Heart right ventricle (tissue), 16 donors: ENCODE data around the gene SLC23A2. TPM values are rescaled to one million over a fixed set of nuclear protein-coding genes. Genes with fewer than 3 reads are reported as not detected.
"Not testable (repeated sequence)": the region's sequence is repeated elsewhere in the genome, so short reads cannot be mapped to it uniquely, and the experiment has no call there.

ENCODE experiments used
- ATAC-seq, 8 donors: fragments of 200-7000 bp; cut with Tn5 transposase; one replicate each; pipeline ENCODE4 v1.9.1; 2020; ENCODE audit warnings: mild to moderate bottlenecking in 8 of 8, moderate library complexity in 8 of 8, moderate number of reproducible peaks in 1 of 8
- DNase-seq, 2 donors: peaks; one replicate each; pipeline ENCODE4 v3.0.0-alpha.2; 2020
- H3K27ac ChIP-seq, 10 donors: fragments of 200-600 bp; sonication (generic) in 2 of 10; one replicate each; pipeline versions ENCODE4 v1.5.0 to v1.8.0; 2020 to 2022; ENCODE audit warnings: mild to moderate bottlenecking in 3 of 10
- H3K27me3 ChIP-seq, 7 donors: fragments of 200-600 bp; one replicate each; pipeline ENCODE4 v1.8.0; 2021 to 2022; ENCODE audit warnings: mild to moderate bottlenecking in 2 of 7
- H3K36me3 ChIP-seq, 9 donors: fragments of 200-600 bp; sonication (generic) in 1 of 9; one replicate each; pipeline versions ENCODE4 v1.5.0 to v1.8.0; 2020 to 2022; ENCODE audit warnings: mild to moderate bottlenecking in 2 of 9
- H3K4me1 ChIP-seq, 9 donors: fragments of 200-600 bp; sonication (generic) in 1 of 9; one replicate each; pipeline versions ENCODE4 v1.5.0 to v1.8.0; 2020 to 2022; ENCODE audit warnings: mild to moderate bottlenecking in 4 of 9
- H3K4me3 ChIP-seq, 10 donors: fragments of 200-600 bp; sonication (generic) in 2 of 10; one replicate each; pipeline versions ENCODE4 v1.5.0 to v1.8.0; 2020 to 2022; ENCODE audit warnings: mild to moderate bottlenecking in 7 of 10, moderate library complexity in 2 of 10
- H3K9me3 ChIP-seq, 11 donors: fragments of 200-600 bp in 10 of 11; sonication (generic) in 2 of 11; one replicate each; pipeline versions ENCODE4 v1.5.0 to v1.8.0; 2013 to 2022; ENCODE audit warnings: mild to moderate bottlenecking in 2 of 11, control low read depth in 1 of 11, moderate library complexity in 1 of 11
- WGBS, 2 donors: extraction: QIAGEN DNeasy Blood & Tissue Kit; methylation state at CpG; one replicate each; pipeline ENCODE4 v1.1.7; 2013; ENCODE audit warnings: inconsistent platforms in 1 of 2; 5-methylcytosine and 5-hydroxymethylcytosine counted together
- intact Hi-C, 10 donors: fragments of 100-400 bp; cut with DNase I; formaldehyde crosslinking; loops; one replicate each; pipeline versions ENCODE4 v1.11.1 to v1.14.2; 2022
- polyA plus RNA-seq, 2 donors: library from polyadenylated mRNA; stranded (reverse); fragments of 200-250 nt; gene quantifications; one replicate each; pipeline ENCODE4 v1.2.3, GENCODE V29; 2013
- total RNA-seq, 10 donors: library from RNA; stranded (reverse); fragmentation: NEBNext Ultra II Directional in 3 of 10; extraction: Animal tissue kit (Norgen Biotek cat#: 25700) in 3 of 10; gene quantifications; one replicate each; pipeline versions ENCODE4 v1.2.1 to v1.2.4, GENCODE V29; 2021 to 2023
- TF ChIP-seq, protein P1 (sequence below), 9 donors: fragments of 200-600 bp; sonication (generic) in 2 of 9; IDR thresholded peaks; one replicate each; pipeline versions ENCODE4 v1.5.0 to v1.8.0; 2021 to 2022; ENCODE audit warnings: antibody characterized with exemption in 9 of 9, mild to moderate bottlenecking in 5 of 9, moderate library complexity in 1 of 9
- donor health status: Arrhythmogenic right ventricular cardiomyopathy.
- donor health status: ischemic (EF 13 %, LVEDD 7.1; RV severe dilation, severe dysfunction).
- donor health status: healthy with polysubstance abuse.
- donor health status: DM: no; HTN: yes; CAD: no.
- donor health status: DM: no; HTN: no; CAD: no.
- donor health status: ischemic (EF 25% LVEDD 6.9; RV normal size, moderate dysfunction).
- donor health status: ischemic (EF 25% LVEDD 5.7; RV mildly dilated, moderate dysfunction).
- donor health status: healthy.
- donor health status: DM: yes; HTN: yes; CAD: no.
- donor health status: Ischemic cardiomyopathy.
- donor health status: ischemic (EF 35%, LVEDD 5.7; RV mildly dilated, moderate dysfunction).
- donor health status: nonischemic (EF 11% LVEDD 7.7; RV severe dilation, severe dysfunction).
- donor health status: DM: yes; HTN: yes; CAD: no.
- donor health status: PGD.
- donor health status: ischemic (EF 29% LVEDD 5.4; RV normal size, mild dysfunction).
- donor health status: nonischemic (EF 23%, LVEDD 6.1; RV moderate dilation, normal function).

The SLC23A2 gene
- total and polyA plus RNA-seq, 12 donors: 2.0 to 12.3 (median 6.9) TPM

DNA sequence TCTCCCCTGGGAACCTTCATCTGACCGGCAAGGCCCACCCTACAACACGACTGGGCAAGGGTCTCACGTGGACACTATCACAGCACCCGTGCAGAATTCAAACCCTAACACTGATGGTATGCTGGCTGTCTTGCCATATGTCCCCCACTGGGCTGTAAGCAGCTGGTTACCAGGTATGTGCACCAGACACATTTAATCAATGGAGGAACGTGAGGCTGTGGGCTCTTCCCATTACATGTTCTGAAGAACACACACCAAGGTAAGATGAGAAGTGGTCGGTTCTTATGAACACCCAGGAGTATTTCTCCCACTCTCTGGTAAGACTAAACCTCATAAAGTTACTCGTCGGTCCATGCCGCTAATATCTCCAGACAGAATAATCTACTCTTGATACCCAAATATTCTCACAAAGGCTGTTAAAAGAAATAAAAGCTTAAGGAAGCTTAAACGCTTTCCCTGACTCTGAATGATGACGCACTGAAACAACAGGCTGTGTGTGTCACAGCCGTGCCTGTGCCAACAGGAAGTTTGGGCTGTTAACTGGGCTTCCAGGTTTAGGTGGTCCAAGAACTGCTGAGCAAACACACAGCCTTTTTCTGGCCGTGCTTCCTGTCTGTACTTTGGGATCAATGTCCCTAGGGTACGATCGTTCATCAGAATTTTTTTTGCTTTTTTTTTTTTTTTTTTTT is 75.3 kb downstream of the SLC23A2 start:
- H3K27ac ChIP-seq: peak overlapping the region in 9 of 10 donors; percentile 19 to 84 (median 73)
- peak; percentile 62 to 95 (median 90) for ATAC-seq
- intact Hi-C loops: no loop called here
- WGBS, 2 donors: 54 to 64% methylated on average over 15 of the region's 15 CpGs
- H3K4me1 ChIP-seq: peaks cover 0 to 25% (median 15%) of the 10 kb centered on the region in 9 donors
- TF ChIP-seq, protein P1, sequence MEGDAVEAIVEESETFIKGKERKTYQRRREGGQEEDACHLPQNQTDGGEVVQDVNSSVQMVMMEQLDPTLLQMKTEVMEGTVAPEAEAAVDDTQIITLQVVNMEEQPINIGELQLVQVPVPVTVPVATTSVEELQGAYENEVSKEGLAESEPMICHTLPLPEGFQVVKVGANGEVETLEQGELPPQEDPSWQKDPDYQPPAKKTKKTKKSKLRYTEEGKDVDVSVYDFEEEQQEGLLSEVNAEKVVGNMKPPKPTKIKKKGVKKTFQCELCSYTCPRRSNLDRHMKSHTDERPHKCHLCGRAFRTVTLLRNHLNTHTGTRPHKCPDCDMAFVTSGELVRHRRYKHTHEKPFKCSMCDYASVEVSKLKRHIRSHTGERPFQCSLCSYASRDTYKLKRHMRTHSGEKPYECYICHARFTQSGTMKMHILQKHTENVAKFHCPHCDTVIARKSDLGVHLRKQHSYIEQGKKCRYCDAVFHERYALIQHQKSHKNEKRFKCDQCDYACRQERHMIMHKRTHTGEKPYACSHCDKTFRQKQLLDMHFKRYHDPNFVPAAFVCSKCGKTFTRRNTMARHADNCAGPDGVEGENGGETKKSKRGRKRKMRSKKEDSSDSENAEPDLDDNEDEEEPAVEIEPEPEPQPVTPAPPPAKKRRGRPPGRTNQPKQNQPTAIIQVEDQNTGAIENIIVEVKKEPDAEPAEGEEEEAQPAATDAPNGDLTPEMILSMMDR (IDR thresholded peaks at IDR 0.05): no peak
- H3K9me3 ChIP-seq: no peaks in the 10 kb centered on the region
- peak overlapping the region in 6 of 10 donors; percentile 5 to 28 (median 20) for H3K4me3 ChIP-seq
- DNase-seq: peak; percentile 53 to 78
- H3K36me3 ChIP-seq: peaks cover 0 to 19% (median 0%) of the 10 kb centered on the region in 9 donors
- H3K27me3 ChIP-seq: no peaks in the 10 kb centered on the region

DNA sequence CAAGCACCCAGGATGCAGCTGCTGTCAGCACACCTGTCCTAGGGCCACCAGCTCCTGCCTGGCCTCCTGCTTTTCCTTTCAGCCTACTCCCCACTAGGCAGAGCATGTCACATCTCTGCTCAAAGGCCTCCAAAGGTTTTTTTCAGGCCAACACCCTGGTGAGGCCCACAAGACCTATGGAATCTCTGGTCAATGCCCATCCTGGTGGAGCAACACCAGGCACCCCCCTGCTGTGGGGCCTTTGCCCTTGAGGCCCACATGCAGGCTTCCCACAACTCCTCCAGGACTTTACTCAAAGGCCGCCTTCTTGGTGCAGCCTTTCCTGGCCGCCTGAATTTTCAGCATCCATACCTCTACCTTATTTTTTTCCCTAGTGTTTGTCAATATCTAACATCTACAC is 76.9 kb downstream of the SLC23A2 start:
- H3K27me3 ChIP-seq: no peaks in the 10 kb centered on the region
- ATAC-seq: no peak
- peaks cover 0 to 22% (median 15%) of the 10 kb centered on the region in 9 donors for H3K4me1 ChIP-seq
- WGBS, 2 donors: 97 to 100% methylated on average over 2 of the region's 2 CpGs
- DNase-seq: no peak
- intact Hi-C loops: no loop called here
- peaks cover 0 to 11% (median 0%) of the 10 kb centered on the region in 9 donors for H3K36me3 ChIP-seq
- no peaks in the 10 kb centered on the region for H3K9me3 ChIP-seq
- TF ChIP-seq, protein P1 (IDR thresholded peaks at IDR 0.05): no peak
- no peak overlapping the region for H3K4me3 ChIP-seq
- no peak overlapping the region for H3K27ac ChIP-seq

DNA sequence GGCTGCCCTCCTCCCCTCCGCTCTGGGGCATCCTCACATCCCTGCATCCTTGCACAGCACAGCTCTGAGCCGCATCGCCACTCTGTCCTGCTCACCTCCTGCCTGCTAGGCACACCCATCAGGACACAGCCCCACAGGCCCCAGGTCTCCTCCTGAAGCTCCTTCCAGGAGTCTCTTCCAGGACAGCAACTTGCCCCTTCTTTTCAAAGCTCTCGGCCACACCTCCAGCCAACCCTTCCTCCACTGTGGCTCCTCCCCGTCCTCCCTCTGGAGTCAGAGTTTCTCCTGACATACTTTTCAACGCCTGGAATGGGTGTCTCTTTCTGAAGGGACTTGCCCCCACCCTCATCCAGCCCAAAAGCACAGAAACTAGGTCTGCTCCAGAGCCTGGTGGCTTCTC is 77.3 kb downstream of the SLC23A2 start:
- peaks cover 0 to 22% (median 15%) of the 10 kb centered on the region in 9 donors for H3K4me1 ChIP-seq
- 89 to 90% methylated on average over 6 of the region's 6 CpGs for WGBS, 2 donors
- H3K4me3 ChIP-seq: no peak overlapping the region
- no peaks in the 10 kb centered on the region for H3K27me3 ChIP-seq
- no peaks in the 10 kb centered on the region for H3K9me3 ChIP-seq
- intact Hi-C loops: no loop called here
- TF ChIP-seq, protein P1 (IDR thresholded peaks at IDR 0.05): no peak
- DNase-seq: no peak
- no peak for ATAC-seq
- H3K36me3 ChIP-seq: peaks cover 0 to 7% (median 0%) of the 10 kb centered on the region in 9 donors
- H3K27ac ChIP-seq: no peak overlapping the region

DNA sequence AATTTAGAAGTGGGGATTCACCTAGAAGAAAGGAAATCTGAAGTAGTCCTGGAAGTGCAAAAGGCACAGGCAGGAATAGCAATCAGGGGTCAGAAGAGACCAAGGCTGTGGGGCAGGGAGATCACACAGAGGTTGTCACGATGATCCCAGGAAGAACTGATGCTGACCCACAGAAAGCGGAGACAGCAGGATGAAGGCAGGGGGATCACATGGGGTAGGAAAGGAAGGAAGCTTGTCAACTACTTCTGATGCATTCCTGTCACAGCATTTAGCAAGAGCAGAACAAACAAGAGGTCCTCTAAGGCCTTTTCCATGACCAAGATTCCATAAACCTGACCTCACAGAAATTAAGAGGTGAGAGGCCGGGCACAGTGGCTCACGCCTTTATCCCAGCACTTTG is 79.1 kb downstream of the SLC23A2 start:
- H3K27me3 ChIP-seq: no peaks in the 10 kb centered on the region
- WGBS, 2 donors: 79 to 91% methylated on average over 4 of the region's 4 CpGs
- TF ChIP-seq, protein P1 (IDR thresholded peaks at IDR 0.05): no peak
- intact Hi-C loops: no loop called here
- DNase-seq: no peak
- no peaks in the 10 kb centered on the region for H3K9me3 ChIP-seq
- ATAC-seq: no peak
- H3K4me1 ChIP-seq: peaks cover 0 to 35% (median 17%) of the 10 kb centered on the region in 9 donors
- no peak overlapping the region for H3K4me3 ChIP-seq
- no peaks in the 10 kb centered on the region for H3K36me3 ChIP-seq
- no peak overlapping the region for H3K27ac ChIP-seq

DNA sequence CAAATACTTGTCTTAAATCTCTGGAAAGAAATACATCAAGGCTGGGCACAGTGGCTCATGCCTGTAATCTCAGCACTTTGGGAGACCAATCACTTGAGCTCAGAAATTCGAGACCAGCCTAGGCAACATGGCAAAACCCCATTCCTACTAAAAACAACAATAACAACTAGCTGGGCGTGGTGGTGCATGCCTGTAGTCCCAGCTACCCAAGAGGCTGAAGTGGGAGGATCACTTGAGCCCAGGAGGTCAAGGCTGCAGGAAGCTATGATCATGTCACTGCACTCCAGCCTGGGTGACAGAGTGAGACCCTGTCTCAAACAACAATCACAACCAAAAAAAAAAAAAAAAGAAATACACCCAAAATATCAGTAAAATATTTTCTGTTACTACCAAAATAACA is 80.0 kb downstream of the SLC23A2 start:
- H3K4me3 ChIP-seq, DNase-seq, H3K9me3 ChIP-seq, H3K36me3 ChIP-seq, intact Hi-C loops, H3K27ac ChIP-seq, H3K27me3 ChIP-seq, ATAC-seq: not testable (repeated sequence)
- H3K4me1 ChIP-seq: peaks cover 0 to 34% (median 11%) of the 10 kb centered on the region in 9 donors
- WGBS, 2 donors: 77 to 80% methylated on average over 2 of the region's 2 CpGs
